MM.1S (cell line): ENCODE data around the gene KAT6B.

Experiments
- DNase-seq: peaks from one replicate; pipeline ENCODE4 v3.0.0-alpha.2; 2015
- H2AFZ ChIP-seq: fragments of 300-600 bp; sonication (generic); 2 replicates; pipeline ENCODE4 v1.6.0; 2016; ENCODE audit warnings: antibody characterized with exemption, low read length
- H3F3A ChIP-seq: fragments of 300-600 bp; sonication (generic); 2 replicates; pipeline ENCODE4 v1.6.1; 2016; ENCODE audit warnings: mild to moderate bottlenecking, antibody characterized with exemption, low read length, moderate library complexity, mixed read lengths; ENCODE audit not compliant: insufficient read depth
- H3K27ac ChIP-seq: fragments of 300-600 bp; sonication (generic); 2 replicates; pipeline ENCODE4 v1.5.1; 2016; ENCODE audit warnings: mild to moderate bottlenecking, low read length
- H3K27me3 ChIP-seq: fragments of 300-600 bp; sonication (generic); replicated peaks from 2 replicates; pipeline ENCODE4 v1.6.0; 2016; ENCODE audit warnings: low read length; ENCODE audit not compliant: insufficient read depth
- H3K36me3 ChIP-seq: fragments of 300-600 bp; sonication (generic); replicated peaks from 2 replicates; pipeline ENCODE4 v1.6.1; 2016; ENCODE audit warnings: mild to moderate bottlenecking, low read length, mixed read lengths; ENCODE audit not compliant: insufficient read depth
- H3K4me1 ChIP-seq: fragments of 300-600 bp; sonication (generic); 2 replicates; pipeline ENCODE4 v1.6.1; 2016; ENCODE audit warnings: low read length, mixed read lengths
- H3K4me2 ChIP-seq: fragments of 300-600 bp; sonication (generic); 2 replicates; pipeline ENCODE4 v1.6.0; 2016; ENCODE audit warnings: low read depth, low read length
- H3K4me3 ChIP-seq: fragments of 300-600 bp; sonication (generic); 2 replicates; pipeline ENCODE4 v1.5.1; 2016; ENCODE audit warnings: low read length, mixed read lengths
- H3K79me2 ChIP-seq: fragments of 300-600 bp; sonication (generic); 2 replicates; pipeline ENCODE4 v1.6.1; 2016; ENCODE audit warnings: mixed run types, low read length, mixed read lengths
- H3K9ac ChIP-seq: fragments of 300-600 bp; sonication (generic); 2 replicates; pipeline ENCODE4 v1.6.1; 2016; ENCODE audit warnings: low read length, mixed read lengths
- H3K9me2 ChIP-seq: fragments of 300-600 bp; sonication (generic); replicated peaks from 2 replicates; pipeline ENCODE4 v1.6.1; 2016; ENCODE audit warnings: mild to moderate bottlenecking, low read length, mixed read lengths; ENCODE audit not compliant: insufficient read depth
- H3K9me3 ChIP-seq: fragments of 300-600 bp; sonication (generic); replicated peaks from 2 replicates; pipeline ENCODE4 v1.6.1; 2016; ENCODE audit warnings: mild to moderate bottlenecking, low read length, mixed read lengths; ENCODE audit not compliant: insufficient read depth
- H4K20me1 ChIP-seq: fragments of 300-600 bp; sonication (generic); 2 replicates; pipeline ENCODE4 v1.6.1; 2016; ENCODE audit warnings: mild to moderate bottlenecking, low read length, moderate library complexity, mixed read lengths; ENCODE audit not compliant: insufficient read depth
- CTCF ChIP-seq: fragments of 300-600 bp; sonication (generic); IDR thresholded peaks from 2 replicates; pipeline ENCODE4 v1.5.1; 2016; ENCODE audit warnings: antibody characterized with exemption, low read length, mixed read lengths
- EZH2 ChIP-seq: fragments of 300-600 bp; sonication (generic); optimal IDR thresholded peaks from 2 replicates; pipeline ENCODE3; 2017; ENCODE audit warnings: low read depth, mild to moderate bottlenecking, antibody characterized with exemption, low read length, mixed read lengths
- EZH2phosphoT487 ChIP-seq: fragments of 300-600 bp; sonication (generic); IDR thresholded peaks from 2 replicates; pipeline ENCODE4 v1.6.1; 2018; ENCODE audit warnings: antibody characterized with exemption, low read length

KAT6B gene

GRCh38 chr10:74825371-74826141, 844 bp upstream of the KAT6B start:
- Histone ChIP-seq H3K79me2 (peaks cover 32% of the 10 kb centered on the region), H3K27ac (peak overlapping the region; percentile 31; the same call in 1 of the 2 replicates), H3K9me2 (no peaks in the 10 kb centered on the region), H3K4me3 (peak overlapping the region; percentile 90), H4K20me1 (no peaks in the 10 kb centered on the region), H2AFZ (peak overlapping the region; percentile 71), H3K36me3 (no peaks in the 10 kb centered on the region), H3K9ac (peak overlapping the region; percentile 55; the same call in 1 of the 2 replicates), H3K27me3 (no peaks in the 10 kb centered on the region), H3K9me3 (no peaks in the 10 kb centered on the region), H3K4me1 (no peaks in the 10 kb centered on the region), H3F3A (0 out of 2 replicates have a peak, but pooled peaks cover 5% of the 10 kb centered on the region), H3K4me2 (peak overlapping the region; percentile 98)
- DNase-seq: peak; percentile 44
- TF ChIP-seq CTCF (no peak), EZH2phosphoT487 (no peak), EZH2 (no peak)

- 0 out of 2 replicates have a peak overlapping the region, but pooled peaks have one; percentile 48 for H2AFZ ChIP-seq
- H4K20me1 ChIP-seq: no peaks in the 10 kb centered on the region
- no peaks in the 10 kb centered on the region for H3K9me3 ChIP-seq
- H3K9me2 ChIP-seq: no peaks in the 10 kb centered on the region
- TF ChIP-seq EZH2: no peak
- TF ChIP-seq EZH2phosphoT487: no peak
- no peak for TF ChIP-seq CTCF
- H3F3A ChIP-seq: 0 out of 2 replicates have a peak, but pooled peaks cover 5% of the 10 kb centered on the region
- H3K4me2 ChIP-seq: peak overlapping the region; percentile 96
- DNase-seq: no peak
- no peak overlapping the region for H3K27ac ChIP-seq
- no peaks in the 10 kb centered on the region for H3K4me1 ChIP-seq
- peaks cover 44% of the 10 kb centered on the region for H3K79me2 ChIP-seq
- H3K4me3 ChIP-seq: peak overlapping the region; percentile 85
- H3K9ac ChIP-seq: peak overlapping the region; percentile 43; the same call in 1 of the 2 replicates
- H3K27me3 ChIP-seq: no peaks in the 10 kb centered on the region
- no peaks in the 10 kb centered on the region for H3K36me3 ChIP-seq
Measured at GRCh38 chr10:74827045-74827441, 643 bp downstream of the KAT6B start.

- peak overlapping the region; percentile 85 for H3K4me3 ChIP-seq
- peak overlapping the region; percentile 96 for H3K4me2 ChIP-seq
- H2AFZ ChIP-seq: no peak overlapping the region
- no peaks in the 10 kb centered on the region for H4K20me1 ChIP-seq
- no peaks in the 10 kb centered on the region for H3K9me2 ChIP-seq
- DNase-seq: no peak
- TF ChIP-seq EZH2phosphoT487 (no peak), CTCF (no peak), EZH2 (no peak)
- H3K27ac ChIP-seq: no peak overlapping the region
- H3F3A ChIP-seq: 0 out of 2 replicates have a peak, but pooled peaks cover 5% of the 10 kb centered on the region
- no peaks in the 10 kb centered on the region for H3K36me3 ChIP-seq
- H3K27me3 ChIP-seq: no peaks in the 10 kb centered on the region
- no peaks in the 10 kb centered on the region for H3K4me1 ChIP-seq
- H3K9ac ChIP-seq: no peak overlapping the region
- no peaks in the 10 kb centered on the region for H3K9me3 ChIP-seq
- peaks cover 47% of the 10 kb centered on the region for H3K79me2 ChIP-seq
Measured at GRCh38 chr10:74827694-74828093, 1.3 kb downstream of the KAT6B start.
